K562 (cell line): Measurements from ENCODE around the gene PIK3CG. TPM values are rescaled to one million over a fixed set of nuclear protein-coding genes. Genes with fewer than 3 reads are reported as not detected.

Experiments
- ASH1L ChIP-seq: fragments of 450-650 bp; IDR thresholded peaks from 2 replicates; pipeline ENCODE4 v1.6.1; 2018; ENCODE audit warnings: borderline replicate concordance, mild to moderate bottlenecking, low read depth; ENCODE audit not compliant: partially characterized antibody
- CREM ChIP-seq: IDR thresholded peaks from 2 replicates; pipeline ENCODE4 v1.6.1; 2014; ENCODE audit warnings: antibody characterized with exemption, low read depth
- EP300 ChIP-seq: IDR thresholded peaks from 2 replicates; pipeline ENCODE4 v1.6.1; 2012; ENCODE audit warnings: low read length, improper control_type of control experiment
- GATAD2B ChIP-seq: fragments of 450-650 bp; IDR thresholded peaks from 2 replicates; pipeline ENCODE4 v1.6.1; 2017; ENCODE audit warnings: mild to moderate bottlenecking, borderline replicate concordance
- ILF3 ChIP-seq: fragments of 450-650 bp; IDR thresholded peaks from 2 replicates; pipeline ENCODE4 v1.6.1; 2018; ENCODE audit warnings: antibody characterized with exemption, mild to moderate bottlenecking, moderate library complexity, borderline replicate concordance
- KDM1A ChIP-seq, 2 experiments: fragments of 450-650 bp; IDR thresholded peaks; 2 replicates each; pipeline ENCODE4 v1.6.1; 2016; ENCODE audit warnings: mild to moderate bottlenecking in 2 of 2
- MEIS2 ChIP-seq: fragments of 450-650 bp; IDR thresholded peaks from 2 replicates; pipeline ENCODE4 v1.6.1; 2014; ENCODE audit warnings: mild to moderate bottlenecking; ENCODE audit not compliant: partially characterized antibody
- NR2C2 ChIP-seq, 2 experiments: fragments of 200-800 bp in 1 of 2; sonication (Bioruptor generic) in 1 of 2; sonication (generic) in 1 of 2; formaldehyde crosslinking in 1 of 2; IDR thresholded peaks; 2 replicates each; pipeline versions ENCODE4 v1.6.1 to v1.8.0; 2016 to 2022; ENCODE audit warnings: mild to moderate bottlenecking in 1 of 2, missing compliant biosample characterization in 1 of 2, missing genetic modification characterization in 1 of 2, missing genetic modification reagents in 1 of 2
- TBP ChIP-seq: optimal IDR thresholded peaks from 2 replicates; pipeline ENCODE3; 2011; ENCODE audit warnings: low read depth, low read length, improper control_type of control experiment
- TRIM24 ChIP-seq, 2 experiments: fragments of 450-650 bp; IDR thresholded peaks; 2 replicates each; pipeline ENCODE4 v1.6.1; 2016
- polyA plus RNA-seq, 8 experiments: library from polyadenylated mRNA; depleted of rRNA in 4 of 8; stranded (reverse) in 5 of 8; unstranded in 3 of 8; fragments of >200 nt; fragmentation: Nextera tagmentation in 2 of 8; fragmentation: Illumina TruSeq in 1 of 8; extraction: Ambion mirVana in 2 of 8; extraction: Trizol in 1 of 8; gene quantifications; 2 replicates each; pipeline versions ENCODE4 v1.2.1 to v1.2.3, GENCODE V29; 2011 to 2014; ENCODE audit warnings: inconsistent platforms in 1 of 8, missing spikeins in 1 of 8
- total RNA-seq, 7 experiments: library from RNA; depleted of rRNA in 6 of 7; stranded (reverse); fragments of >200 nt in 6 of 7; fragmentation: Illumina TruSeq in 2 of 7; extraction: Trizol in 2 of 7; gene quantifications; 2 replicates each; pipeline versions ENCODE4 v1.2.1 to v1.2.3, GENCODE V29; 2011 to 2021; ENCODE audit warnings: low replicate concordance in 1 of 7
- TF ChIP-seq, protein P1 (sequence below), 2 experiments: fragments of 450-650 bp; IDR thresholded peaks; 2 replicates each; pipeline ENCODE4 v1.6.1; 2016; ENCODE audit warnings: mild to moderate bottlenecking in 2 of 2, borderline replicate concordance in 1 of 2, low read depth in 1 of 2, moderate library complexity in 1 of 2
- TF ChIP-seq, protein P2 (sequence below), 2 experiments: fragments of 450-650 bp in 1 of 2; sonication (generic) in 1 of 2; formaldehyde crosslinking in 1 of 2; IDR thresholded peaks in 1 of 2; conservative IDR thresholded peaks in 1 of 2; 2 replicates each; pipeline versions ENCODE4 v1.6.1 to v1.8.1; 2016 to 2023; ENCODE audit warnings: mild to moderate bottlenecking in 2 of 2, moderate library complexity in 2 of 2, inconsistent platforms in 1 of 2, missing genetic modification reagents in 1 of 2
- TF ChIP-seq, protein P3 (sequence below), 3 experiments: fragments of 200-800 bp in 1 of 3; sonication (Bioruptor generic) in 1 of 3; sonication (generic) in 1 of 3; formaldehyde crosslinking in 1 of 3; IDR thresholded peaks; 2 replicates each; pipeline versions ENCODE4 v1.6.1 to v1.8.0; 2016 to 2022; ENCODE audit warnings: mild to moderate bottlenecking in 2 of 3, missing compliant biosample characterization in 2 of 3, missing genetic modification characterization in 2 of 3, missing genetic modification reagents in 1 of 3
- TF ChIP-seq, protein P4 (sequence below): conservative IDR thresholded peaks from 2 replicates; pipeline ENCODE4 v1.6.1; 2011; ENCODE audit warnings: low read depth, mild to moderate bottlenecking, low read length; ENCODE audit not compliant: control insufficient read depth

The PIK3CG gene
- total and polyA plus RNA-seq, 9 of the 15 experiments (the other 6 are each of a cell fraction or from before 2014, with no cell fraction given), result 5.3 to 42.5 (median 29.0) TPM

DNA sequence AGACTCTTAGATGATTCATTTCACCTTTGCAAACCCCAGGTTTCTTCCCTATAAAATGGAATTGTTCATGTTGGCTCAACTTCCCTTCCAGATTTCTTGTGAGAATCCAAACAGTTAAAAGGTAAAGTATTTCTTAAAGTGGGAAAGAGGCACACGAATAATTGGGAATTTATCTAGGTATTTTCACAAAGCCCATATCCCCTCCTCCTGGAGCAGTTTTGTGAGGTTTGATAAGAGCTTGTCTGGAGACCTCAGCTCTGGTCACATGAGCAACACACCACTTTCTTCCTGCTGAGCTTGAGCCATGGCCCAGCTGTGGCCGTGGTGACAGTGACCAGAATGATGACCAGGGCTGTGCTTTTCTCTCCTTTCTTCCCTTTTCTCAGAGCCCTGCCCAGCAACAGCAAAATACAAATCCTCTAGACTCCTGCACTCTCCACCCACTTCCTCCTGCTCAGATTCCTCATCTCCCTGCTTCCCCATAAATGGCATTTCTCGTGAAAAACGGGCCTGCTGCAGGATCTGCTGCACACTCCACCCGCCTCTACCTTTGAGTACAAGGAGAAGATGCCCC is 87.7 kb downstream of the PIK3CG start (continued):
- TF ChIP-seq, protein P1, sequence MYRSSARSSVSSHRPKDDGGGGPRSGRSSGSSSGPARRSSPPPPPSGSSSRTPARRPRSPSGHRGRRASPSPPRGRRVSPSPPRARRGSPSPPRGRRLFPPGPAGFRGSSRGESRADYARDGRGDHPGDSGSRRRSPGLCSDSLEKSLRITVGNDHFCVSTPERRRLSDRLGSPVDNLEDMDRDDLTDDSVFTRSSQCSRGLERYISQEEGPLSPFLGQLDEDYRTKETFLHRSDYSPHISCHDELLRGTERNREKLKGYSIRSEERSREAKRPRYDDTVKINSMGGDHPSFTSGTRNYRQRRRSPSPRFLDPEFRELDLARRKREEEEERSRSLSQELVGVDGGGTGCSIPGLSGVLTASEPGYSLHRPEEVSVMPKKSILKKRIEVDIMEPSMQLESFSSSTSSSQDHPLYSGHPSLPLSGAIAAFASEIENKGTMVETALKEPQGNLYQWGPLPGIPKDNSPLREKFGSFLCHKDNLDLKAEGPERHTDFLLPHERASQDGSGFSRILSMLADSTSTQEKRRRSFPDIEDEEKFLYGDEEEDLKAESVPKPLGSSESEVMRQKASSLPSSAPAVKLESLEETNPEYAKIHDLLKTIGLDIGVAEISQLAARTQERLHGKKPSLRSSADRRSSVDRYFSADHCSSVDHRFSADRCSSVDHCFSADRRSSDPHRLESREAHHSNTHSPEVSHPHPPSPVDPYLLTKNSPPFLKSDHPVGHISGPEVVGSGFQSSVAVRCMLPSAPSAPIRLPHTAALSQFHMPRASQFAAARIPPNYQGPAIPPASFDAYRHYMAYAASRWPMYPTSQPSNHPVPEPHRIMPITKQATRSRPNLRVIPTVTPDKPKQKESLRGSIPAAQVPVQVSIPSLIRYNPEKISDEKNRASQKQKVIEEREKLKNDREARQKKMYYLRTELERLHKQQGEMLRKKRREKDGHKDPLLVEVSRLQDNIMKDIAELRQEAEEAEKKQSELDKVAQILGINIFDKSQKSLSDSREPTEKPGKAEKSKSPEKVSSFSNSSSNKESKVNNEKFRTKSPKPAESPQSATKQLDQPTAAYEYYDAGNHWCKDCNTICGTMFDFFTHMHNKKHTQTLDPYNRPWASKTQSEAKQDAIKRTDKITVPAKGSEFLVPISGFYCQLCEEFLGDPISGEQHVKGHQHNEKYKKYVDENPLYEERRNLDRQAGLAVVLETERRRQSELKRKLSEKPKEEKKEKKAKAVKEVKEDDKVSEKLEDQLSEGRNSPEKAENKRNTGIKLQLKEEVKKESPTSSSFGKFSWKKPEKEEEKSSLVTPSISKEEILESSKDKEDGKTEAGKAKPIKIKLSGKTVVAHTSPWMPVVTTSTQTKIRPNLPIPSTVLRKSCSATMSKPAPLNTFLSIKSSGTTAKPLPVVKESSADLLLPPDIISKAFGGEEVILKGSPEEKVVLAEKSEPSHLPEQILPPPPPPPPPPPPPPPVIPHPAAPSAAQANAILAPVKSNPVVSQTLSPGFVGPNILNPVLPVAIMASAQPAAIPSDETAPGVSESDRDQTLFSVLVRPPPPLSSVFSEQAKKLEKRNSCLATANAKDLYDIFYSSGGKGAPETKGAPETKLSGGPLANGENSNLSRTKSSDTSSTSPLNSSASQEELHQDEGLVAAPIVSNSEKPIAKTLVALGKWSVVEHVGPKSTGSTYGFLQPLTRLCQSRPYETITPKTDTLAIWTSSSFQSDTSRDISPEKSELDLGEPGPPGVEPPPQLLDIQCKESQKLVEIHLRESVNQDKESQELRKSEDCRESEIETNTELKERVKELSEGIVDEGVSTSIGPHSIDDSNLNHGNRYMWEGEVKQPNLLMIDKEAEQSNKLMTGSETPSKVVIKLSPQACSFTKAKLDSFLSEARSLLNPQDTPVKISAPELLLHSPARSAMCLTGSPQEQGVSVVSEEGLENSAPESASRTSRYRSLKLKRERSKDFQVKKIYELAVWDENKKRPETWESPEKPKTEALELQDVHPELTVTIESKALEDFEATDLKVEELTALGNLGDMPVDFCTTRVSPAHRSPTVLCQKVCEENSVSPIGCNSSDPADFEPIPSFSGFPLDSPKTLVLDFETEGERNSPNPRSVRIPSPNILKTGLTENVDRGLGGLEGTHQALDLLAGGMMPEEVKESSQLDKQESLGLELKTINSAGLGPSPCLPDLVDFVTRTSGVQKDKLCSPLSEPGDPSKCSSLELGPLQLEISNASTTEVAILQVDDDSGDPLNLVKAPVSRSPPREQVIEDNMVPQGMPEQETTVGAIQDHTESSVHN (IDR thresholded peaks at IDR 0.05; ENCODE audit: borderline replicate concordance in 1 of 2, low read depth in 1 of 2), result peak in 1 of 2 experiments; percentile 93; a peak in 2 of 4 replicates
- TF ChIP-seq CREM, result peak; percentile 54
- TF ChIP-seq, protein P2, sequence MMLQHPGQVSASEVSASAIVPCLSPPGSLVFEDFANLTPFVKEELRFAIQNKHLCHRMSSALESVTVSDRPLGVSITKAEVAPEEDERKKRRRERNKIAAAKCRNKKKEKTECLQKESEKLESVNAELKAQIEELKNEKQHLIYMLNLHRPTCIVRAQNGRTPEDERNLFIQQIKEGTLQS (IDR thresholded peaks at IDR 0.05), result peak; percentile 28; the same call in 1 of the 2 replicates
- TF ChIP-seq, protein P2 (CRISPR knock-in tag; conservative IDR thresholded peaks at IDR 0.05), result no peak
- TF ChIP-seq KDM1A (IDR thresholded peaks at IDR 0.05), result peak; percentile 69 to 84
- TF ChIP-seq, protein P3, sequence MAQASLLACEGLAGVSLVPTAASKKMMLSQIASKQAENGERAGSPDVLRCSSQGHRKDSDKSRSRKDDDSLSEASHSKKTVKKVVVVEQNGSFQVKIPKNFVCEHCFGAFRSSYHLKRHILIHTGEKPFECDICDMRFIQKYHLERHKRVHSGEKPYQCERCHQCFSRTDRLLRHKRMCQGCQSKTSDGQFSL (CRISPR knock-in tag; IDR thresholded peaks at IDR 0.05), result no peak
- TF ChIP-seq, protein P3 (tag; IDR thresholded peaks at IDR 0.05), result no peak
- no peak for TF ChIP-seq ASH1L
- peak; percentile 62 for TF ChIP-seq GATAD2B
- peak; percentile 81 for TF ChIP-seq MEIS2
- no peak for TF ChIP-seq TBP
- no peak for TF ChIP-seq NR2C2 (CRISPR knock-in tag; IDR thresholded peaks at IDR 0.05)
- TF ChIP-seq NR2C2 (tag; IDR thresholded peaks at IDR 0.05), result peak; percentile 43; the same call in 1 of the 2 replicates
- no peak for TF ChIP-seq ILF3
- peak; percentile 84 for TF ChIP-seq EP300
- TF ChIP-seq TRIM24 (IDR thresholded peaks at IDR 0.05), result peak; percentile 70 to 82; a peak in 3 of 4 replicates
- TF ChIP-seq, protein P4, sequence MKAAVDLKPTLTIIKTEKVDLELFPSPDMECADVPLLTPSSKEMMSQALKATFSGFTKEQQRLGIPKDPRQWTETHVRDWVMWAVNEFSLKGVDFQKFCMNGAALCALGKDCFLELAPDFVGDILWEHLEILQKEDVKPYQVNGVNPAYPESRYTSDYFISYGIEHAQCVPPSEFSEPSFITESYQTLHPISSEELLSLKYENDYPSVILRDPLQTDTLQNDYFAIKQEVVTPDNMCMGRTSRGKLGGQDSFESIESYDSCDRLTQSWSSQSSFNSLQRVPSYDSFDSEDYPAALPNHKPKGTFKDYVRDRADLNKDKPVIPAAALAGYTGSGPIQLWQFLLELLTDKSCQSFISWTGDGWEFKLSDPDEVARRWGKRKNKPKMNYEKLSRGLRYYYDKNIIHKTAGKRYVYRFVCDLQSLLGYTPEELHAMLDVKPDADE, result peak; percentile 56; the same call in 1 of the 2 replicates
